Measurements from ENCODE around the gene TLK1. TPM values are rescaled to one million over a fixed set of nuclear protein-coding genes. Genes with fewer than 3 reads are reported as not detected.

The TLK1 gene
- total and polyA plus RNA-seq, 9 of the 15 experiments (the other 6 are each of a cell fraction or from before 2014, with no cell fraction given) = 20.2 to 101 (median 40.5) TPM

- WGBS (ENCODE audit: insufficient coverage, low coverage, missing lambda C conversion rate) = 90% methylated on average over 6 of the region's 6 CpGs
- H4K20me1 ChIP-seq (replicated peaks; ENCODE audit: control insufficient read depth, insufficient read depth, low read length) = peaks cover 12% of the 10 kb centered on the region
- peaks cover 0 to 8% of the 10 kb centered on the region in 2 experiments; a peak in 2 of 5 replicates for H3K4me1 ChIP-seq (replicated peaks in 1 of 2; ENCODE audit: control insufficient read depth in 2 of 2, insufficient read depth in 2 of 2, low read length in 2 of 2)
- H2AFZ ChIP-seq (ENCODE audit: low read depth, low read length) = no peak overlapping the region
- H3K9ac ChIP-seq (ENCODE audit: insufficient read depth in 1 of 2, low read depth in 2 of 2, low read length in 2 of 2) = no peak overlapping the region
- ChIA-PET POLR2A (interaction anchor here (0.8 kb wide), 1 partner anchor 58 kb away, joined by 3 read pairs; no protein-coding TSS in a partner anchor), CTCF (ENCODE audit: low intra/inter-chr PET ratio) (no interaction called here)
- peaks cover 97% of the 10 kb centered on the region for H3K79me2 ChIP-seq (ENCODE audit: control insufficient read depth, insufficient read depth, low read length)
- FAIRE-seq (no peak), DNase-seq (ENCODE audit: extremely low read depth in 1 of 4, low spot score in 3 of 4) (no peak), ATAC-seq (no peak)
- H3K27me3 ChIP-seq (ENCODE audit: control insufficient read depth in 2 of 2, insufficient read depth in 2 of 2, low read length in 2 of 2) = no peaks in the 10 kb centered on the region
- TF ChIP-seq E2F6 (IDR thresholded peaks at IDR 0.05; ENCODE audit: borderline replicate concordance in 1 of 2, extremely low read depth in 1 of 2, insufficient read depth in 1 of 2, insufficient read length in 1 of 2, low read depth in 1 of 2, low read length in 1 of 2, poor library complexity in 1 of 2, severe bottlenecking in 1 of 2) = no peak
- in situ Hi-C loops (cut with MboI) = no loop called here
- H3K9me3 ChIP-seq (replicated peaks; ENCODE audit: control insufficient read depth, insufficient read depth, low read depth, low read length) = no peaks in the 10 kb centered on the region
- H3K4me2 ChIP-seq (ENCODE audit: insufficient read depth, low read length) = no peak overlapping the region
- intact Hi-C loops (cut with micrococcal nuclease) = loop anchor here (5.0 to 10.0 kb wide), 2 partner anchors 117 to 325 kb away; no protein-coding TSS in a partner anchor
- BruUV-seq (replicated peaks) = no TSS peak
- no peak overlapping the region for H3K4me3 ChIP-seq
- peaks cover 22% of the 10 kb centered on the region; the same call in 2 of the 3 replicates for H3K36me3 ChIP-seq (ENCODE audit: control insufficient read depth, insufficient read depth, low read length)
- no peaks in the 10 kb centered on the region for H3K9me1 ChIP-seq (ENCODE audit: control insufficient read depth, insufficient read depth, low read length)
- no peak overlapping the region for H3K27ac ChIP-seq (ENCODE audit: extremely low read depth, low read depth, low read length)
These were observed 71.2 kb downstream of the TLK1 start for GRCh38 chr2:171089489-171089888.

Measured in K562 (cell line).